WTC11 (cell line): ENCODE results near the gene SLC6A20. TPM values are rescaled to one million over a fixed set of nuclear protein-coding genes. Genes with fewer than 3 reads are reported as not detected.

ENCODE experiments used
- ATAC-seq: fragments of 200-7000 bp; cut with Tn5 transposase; 2 replicates; pipeline ENCODE4 v1.10.0; 2021; ENCODE audit warnings: mild to moderate bottlenecking, moderate library complexity
- CTCF ChIA-PET: fragments of 300-600 bp; sonication (Branson Sonifier 250); formaldehyde crosslinking; loops from one replicate; lab custom pipeline; 2021; ENCODE audit warnings: antibody characterized with exemption; lab: Charles Lee
- POLR2A ChIA-PET: fragments of 350-600 bp; sonication (Branson Sonifier 250); formaldehyde crosslinking; loops from one replicate; lab custom pipeline; 2021; ENCODE audit warnings: antibody characterized with exemption; lab: Charles Lee
- DNase-seq: peaks from one replicate; pipeline ENCODE4 v3.0.0; 2021; ENCODE audit warnings: low spot score
- H3K27ac Mint-ChIP-seq: 2 replicates; pipeline ENCODE4 v1.8.0; 2021; ENCODE audit warnings: mixed read lengths
- H3K27me3 Mint-ChIP-seq: 2 replicates; pipeline ENCODE4 v1.8.0; 2021; ENCODE audit warnings: low read depth, mild to moderate bottlenecking, moderate library complexity, mixed read lengths
- H3K36me3 Mint-ChIP-seq: 2 replicates; pipeline ENCODE4 v1.8.0; 2021; ENCODE audit warnings: mixed read lengths
- H3K4me1 Mint-ChIP-seq: 2 replicates; pipeline ENCODE4 v1.8.0; 2022; ENCODE audit warnings: mixed read lengths
- H3K4me3 Mint-ChIP-seq: 2 replicates; pipeline ENCODE4 v1.8.0; 2021; ENCODE audit warnings: mild to moderate bottlenecking, moderate library complexity, mixed read lengths
- H3K9me3 Mint-ChIP-seq: 2 replicates; pipeline ENCODE4 v1.8.0; 2021; ENCODE audit warnings: mixed read lengths
- AR ChIP-seq: fragments of 250-450 bp; sonication (Bioruptor Pico); IDR thresholded peaks from 2 replicates; pipeline ENCODE4 v1.9.0; 2021; ENCODE audit warnings: mild to moderate bottlenecking
- CTCF ChIP-seq: fragments of 200-600 bp; IDR thresholded peaks from 2 replicates; pipeline ENCODE4 v1.8.0; 2022; ENCODE audit warnings: antibody characterized with exemption
- FOXP4 ChIP-seq: sonication (generic); formaldehyde crosslinking; IDR thresholded peaks from 2 replicates; pipeline ENCODE4 v1.8.0; 2022; ENCODE audit warnings: mild to moderate bottlenecking, missing genetic modification reagents
- NFATC4 ChIP-seq: fragments of 250-450 bp; sonication (Bioruptor Pico); IDR thresholded peaks from 2 replicates; pipeline ENCODE4 v1.9.0; 2021; ENCODE audit warnings: mild to moderate bottlenecking
- NFYB ChIP-seq: sonication (generic); formaldehyde crosslinking; conservative IDR thresholded peaks from 2 replicates; pipeline ENCODE4 v1.8.0; 2022; ENCODE audit warnings: low read depth, missing genetic modification reagents
- NR1H2 ChIP-seq: sonication (generic); formaldehyde crosslinking; IDR thresholded peaks from 2 replicates; pipeline ENCODE4 v1.9.0; 2021; ENCODE audit warnings: mild to moderate bottlenecking, moderate library complexity, missing genetic modification reagents
- STAT6 ChIP-seq: sonication (generic); formaldehyde crosslinking; conservative IDR thresholded peaks from 2 replicates; pipeline ENCODE4 v1.8.1; 2023; ENCODE audit warnings: mild to moderate bottlenecking, low read depth, missing genetic modification reagents, moderate library complexity
- TEAD4 ChIP-seq: sonication (generic); formaldehyde crosslinking; IDR thresholded peaks from 2 replicates; pipeline ENCODE4 v1.8.0; 2022; ENCODE audit warnings: mild to moderate bottlenecking, missing genetic modification reagents
- TP53 ChIP-seq: sonication (generic); formaldehyde crosslinking; IDR thresholded peaks from 2 replicates; pipeline ENCODE4 v1.8.1; 2023; ENCODE audit warnings: mild to moderate bottlenecking, missing genetic modification reagents
- ZNF121 ChIP-seq: sonication (generic); formaldehyde crosslinking; IDR thresholded peaks from 2 replicates; pipeline ENCODE4 v1.8.0; 2023; ENCODE audit warnings: missing genetic modification reagents
- ZNF512 ChIP-seq: sonication (generic); formaldehyde crosslinking; IDR thresholded peaks from 2 replicates; pipeline ENCODE4 v1.8.1; 2022; ENCODE audit warnings: missing genetic modification reagents, borderline replicate concordance
- total RNA-seq: library from RNA; stranded (reverse); gene quantifications from 3 replicates; pipeline ENCODE4 v1.2.3, GENCODE V29; 2021

Gene SLC6A20
- total RNA-seq, 1 experiment from 2014 or later: 0.26 TPM

DNA sequence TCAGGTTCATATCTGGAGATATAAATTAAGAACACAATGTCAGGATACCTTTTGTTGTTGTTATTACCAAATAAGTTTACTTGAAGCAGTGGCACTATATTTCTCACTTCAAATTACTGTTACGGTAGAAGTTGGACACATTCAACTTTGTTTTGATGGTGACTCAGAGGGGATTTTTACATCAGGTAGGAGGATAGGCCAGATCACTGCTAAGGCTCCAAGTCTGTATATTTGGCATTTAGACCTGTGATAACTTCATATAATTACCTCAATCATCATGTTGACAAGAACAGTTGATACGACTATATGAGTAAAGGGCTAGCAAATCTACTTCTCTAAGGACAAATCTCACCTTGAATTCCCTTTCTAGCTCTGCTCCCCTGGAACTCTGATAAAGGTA lies 30.0 kb upstream of the SLC6A20 start:
- ATAC-seq (no peak), DNase-seq (no peak)
- Mint-ChIP-seq H3K9me3 (no peaks in the 10 kb centered on the region), H3K36me3 (peaks cover 2% of the 10 kb centered on the region; the same call in 1 of the 2 replicates), H3K27me3 (no peaks in the 10 kb centered on the region), H3K27ac (no peak overlapping the region)
- POLR2A ChIA-PET: no interaction called here
- CTCF ChIA-PET: interaction anchor here (0.6 to 1.3 kb wide), 6 partner anchors 29 to 112 kb away, joined by 3 to 5 read pairs (median 3); no protein-coding TSS in a partner anchor
- TF ChIP-seq FOXP4 (CRISPR knock-in tag): no peak
- no peak for TF ChIP-seq NFYB (CRISPR knock-in tag)
- TF ChIP-seq TP53 (CRISPR knock-in tag): no peak
- no peak for TF ChIP-seq NFATC4 (CRISPR knock-in tag)
- TF ChIP-seq AR (CRISPR knock-in tag): no peak
- no peak for TF ChIP-seq ZNF512 (CRISPR knock-in tag)
- no peak for TF ChIP-seq STAT6
- TF ChIP-seq ZNF121 (CRISPR knock-in tag): no peak
- TF ChIP-seq NR1H2 (CRISPR knock-in tag): no peak
- TF ChIP-seq, all 79 proteins: peak for 0
- Mint-ChIP-seq H3K4me3 (no peak overlapping the region), H3K4me1 (no peaks in the 10 kb centered on the region)

GRCh38 chr3:45821127-45821526 lies 24.8 kb upstream of the SLC6A20 start:
- CTCF ChIA-PET: no interaction called here
- no peaks in the 10 kb centered on the region for H3K4me1 Mint-ChIP-seq
- no peak overlapping the region for H3K4me3 Mint-ChIP-seq
- peaks cover 14% of the 10 kb centered on the region for H3K9me3 Mint-ChIP-seq
- H3K36me3 Mint-ChIP-seq: peaks cover 9% of the 10 kb centered on the region; the same call in 1 of the 2 replicates
- H3K27ac Mint-ChIP-seq: no peak overlapping the region
- H3K27me3 Mint-ChIP-seq: no peaks in the 10 kb centered on the region
- ATAC-seq (no peak), DNase-seq (no peak)
- POLR2A ChIA-PET: no interaction called here
- TF ChIP-seq TEAD4 (CRISPR knock-in tag) (no peak), NFATC4 (CRISPR knock-in tag) (no peak), CTCF (no peak)

GRCh38 chr3:45819543-45819942 lies 23.2 kb upstream of the SLC6A20 start:
- H3K36me3 Mint-ChIP-seq: peaks cover 9% of the 10 kb centered on the region; the same call in 1 of the 2 replicates
- ChIA-PET POLR2A (no interaction called here), CTCF (no interaction called here)
- TF ChIP-seq ZNF512 (CRISPR knock-in tag): no peak
- no peaks in the 10 kb centered on the region for H3K27me3 Mint-ChIP-seq
- no peak overlapping the region for H3K27ac Mint-ChIP-seq
- H3K4me3 Mint-ChIP-seq: no peak overlapping the region
- DNase-seq (no peak), ATAC-seq (no peak)
- no peaks in the 10 kb centered on the region for H3K4me1 Mint-ChIP-seq
- H3K9me3 Mint-ChIP-seq: peaks cover 14% of the 10 kb centered on the region
